GM12878 (cell line): ENCODE results near the gene VMP1. TPM values are rescaled to one million over a fixed set of nuclear protein-coding genes. Genes with fewer than 3 reads are reported as not detected.

ENCODE experiments used
- BCLAF1 ChIP-seq: fragments of 450-650 bp; IDR thresholded peaks from 2 replicates; pipeline ENCODE4 v1.6.1; 2017; ENCODE audit warnings: antibody characterized with exemption, mild to moderate bottlenecking, moderate library complexity
- BHLHE40 ChIP-seq, 2 experiments: fragments of 450-650 bp in 1 of 2; IDR thresholded peaks; 2 replicates each; pipeline ENCODE4 v1.6.1; 2011 to 2017; ENCODE audit warnings: low read depth in 2 of 2, borderline replicate concordance in 1 of 2, improper control_type of control experiment in 1 of 2, low read length in 1 of 2, mild to moderate bottlenecking in 1 of 2
- CHD1 ChIP-seq: IDR thresholded peaks from 2 replicates; pipeline ENCODE4 v1.6.1; 2012; ENCODE audit warnings: low read depth, low read length, improper control_type of control experiment
- DPF2 ChIP-seq: fragments of 450-650 bp; IDR thresholded peaks from 2 replicates; pipeline ENCODE4 v1.6.1; 2017; ENCODE audit warnings: mild to moderate bottlenecking
- ETV6 ChIP-seq, 2 experiments: fragments of 450-650 bp in 1 of 2; IDR thresholded peaks in 1 of 2; conservative IDR thresholded peaks in 1 of 2; 2 replicates each; pipeline ENCODE4 v1.6.1; 2014; ENCODE audit warnings: antibody characterized with exemption in 1 of 2, borderline replicate concordance in 1 of 2, low read depth in 1 of 2, mild to moderate bottlenecking in 1 of 2, moderate library complexity in 1 of 2
- FOXK2 ChIP-seq: fragments of 450-650 bp; IDR thresholded peaks from 2 replicates; pipeline ENCODE4 v1.6.1; 2017; ENCODE audit warnings: mild to moderate bottlenecking, moderate library complexity
- FOXM1 ChIP-seq: IDR thresholded peaks from 2 replicates; pipeline ENCODE4 v1.6.1; 2012; ENCODE audit warnings: low read depth, mild to moderate bottlenecking, inconsistent platforms, low read length, moderate library complexity
- HDGF ChIP-seq: fragments of 450-650 bp; IDR thresholded peaks from 2 replicates; pipeline ENCODE4 v1.6.1; 2016; ENCODE audit warnings: antibody characterized with exemption
- IKZF2 ChIP-seq, 2 experiments: fragments of 450-650 bp; IDR thresholded peaks; 2 replicates each; pipeline ENCODE4 v1.6.1; 2017; ENCODE audit warnings: mild to moderate bottlenecking in 2 of 2, moderate library complexity in 2 of 2
- LARP7 ChIP-seq: fragments of 450-650 bp; IDR thresholded peaks from 2 replicates; pipeline ENCODE4 v1.6.1; 2017; ENCODE audit warnings: mild to moderate bottlenecking
- NFIC ChIP-seq: IDR thresholded peaks from 2 replicates; pipeline ENCODE4 v1.6.1; 2012; ENCODE audit warnings: low read depth, mild to moderate bottlenecking, inconsistent platforms, low read length, moderate library complexity
- NR2F1 ChIP-seq: fragments of 450-650 bp; conservative IDR thresholded peaks from 2 replicates; pipeline ENCODE4 v1.6.1; 2017; ENCODE audit warnings: mild to moderate bottlenecking
- RB1 ChIP-seq: fragments of 450-650 bp; formaldehyde crosslinking; IDR thresholded peaks from 2 replicates; pipeline ENCODE4 v1.6.1; 2017; ENCODE audit warnings: mild to moderate bottlenecking, borderline replicate concordance
- RELB ChIP-seq: fragments of 450-650 bp; IDR thresholded peaks from 2 replicates; pipeline ENCODE4 v1.6.1; 2017; ENCODE audit warnings: low read depth, mild to moderate bottlenecking, moderate library complexity
- SMAD5 ChIP-seq: IDR thresholded peaks from 2 replicates; pipeline ENCODE4 v1.6.1; 2016; ENCODE audit warnings: antibody characterized with exemption, low read depth
- USF1 ChIP-seq: IDR thresholded peaks from 2 replicates; pipeline ENCODE4 v1.6.1; 2011; ENCODE audit warnings: borderline replicate concordance, low read depth, mild to moderate bottlenecking, moderate library complexity, mixed read lengths, low read length; ENCODE audit not compliant: insufficient read depth; ENCODE audit errors: extremely low read length
- ZNF217 ChIP-seq: fragments of 450-650 bp; IDR thresholded peaks from 2 replicates; pipeline ENCODE4 v1.6.1; 2017; ENCODE audit warnings: antibody characterized with exemption, mild to moderate bottlenecking
- ZNF274 ChIP-seq: IDR thresholded peaks from one replicate; pipeline ENCODE4 v1.8.0; 2011; ENCODE audit not compliant: insufficient read length, insufficient read depth
- polyA plus RNA-seq, 11 experiments: library from polyadenylated mRNA; depleted of rRNA in 4 of 11; unstranded in 6 of 11; stranded (reverse) in 5 of 11; fragments of >200 nt; fragmentation: Nextera tagmentation in 4 of 11; fragmentation: Illumina TruSeq in 1 of 11; extraction: Ambion mirVana in 4 of 11; extraction: Trizol in 1 of 11; gene quantifications; 1 replicate in 1 of 11; 2 replicates in 10 of 11; pipeline versions ENCODE4 v1.2.1 to v1.2.3, GENCODE V29; 2011 to 2016; ENCODE audit warnings: inconsistent platforms in 2 of 11, missing spikeins in 2 of 11, low read depth in 1 of 11
- total RNA-seq, 4 experiments: library from RNA; depleted of rRNA in 3 of 4; stranded (reverse); fragments of >200 nt in 3 of 4; fragmentation: Illumina TruSeq in 1 of 4; extraction: Trizol in 1 of 4; gene quantifications; 2 replicates each; pipeline versions ENCODE4 v1.2.1 to v1.2.3, GENCODE V29; 2013 to 2021
- TF ChIP-seq, protein P1 (sequence below): fragments of 450-650 bp; IDR thresholded peaks from 2 replicates; pipeline ENCODE4 v1.6.1; 2018; ENCODE audit warnings: borderline replicate concordance, mild to moderate bottlenecking; ENCODE audit not compliant: partially characterized antibody
- TF ChIP-seq, protein P2 (sequence below): IDR thresholded peaks from 2 replicates; pipeline ENCODE4 v1.6.1; 2012; ENCODE audit warnings: low read length, inconsistent platforms

VMP1 gene
- total and polyA plus RNA-seq, 10 of the 15 experiments (the other 5 are each of a cell fraction or from before 2014, with no cell fraction given): 88.4 to 199 (median 132) TPM

DNA sequence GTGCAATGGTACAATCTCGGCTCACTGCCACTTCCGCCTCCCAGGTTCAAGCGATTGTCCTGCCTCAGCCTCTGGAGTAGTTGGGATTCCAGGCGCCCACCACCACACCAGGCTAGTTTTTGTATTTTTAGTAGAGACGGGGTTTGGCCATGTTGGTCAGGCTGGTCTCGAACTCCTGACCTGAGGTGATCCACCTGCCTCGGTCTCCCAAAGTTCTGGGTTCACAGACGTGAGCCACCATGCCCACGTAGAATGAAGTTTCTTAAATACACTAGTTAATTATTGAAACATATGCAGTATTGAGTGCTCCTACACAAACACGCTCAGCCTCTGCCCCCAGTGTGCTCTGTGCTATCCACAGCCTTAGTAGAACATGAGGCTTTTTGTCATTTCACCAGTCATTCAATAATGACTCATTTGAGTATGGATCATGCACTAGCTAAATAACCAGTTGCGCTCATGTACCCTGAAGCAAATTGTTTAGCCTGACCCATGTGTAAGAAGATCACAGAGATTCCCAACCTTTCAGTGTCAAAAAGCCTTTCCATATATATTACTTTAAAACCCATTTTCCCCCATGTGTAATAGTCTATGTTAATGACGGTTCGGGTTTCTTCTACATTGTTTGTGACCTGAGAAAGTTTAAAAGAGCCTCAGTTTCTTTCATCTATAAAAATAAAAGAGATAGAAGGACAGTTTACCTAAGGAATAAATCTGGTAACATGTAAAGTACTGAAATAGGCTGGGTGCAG is 135.6 kb downstream of the VMP1 start (continued):
- TF ChIP-seq BCLAF1 (no peak; the same call in 1 of the 2 replicates), IKZF2 (IDR thresholded peaks at IDR 0.05) (peak; percentile 48 to 59; a peak in 2 of 4 replicates), NFIC (no peak), BHLHE40 (IDR thresholded peaks at IDR 0.05; ENCODE audit: borderline replicate concordance in 1 of 2, low read depth in 2 of 2, low read length in 1 of 2) (no peak), FOXM1 (peak; percentile 75; the same call in 1 of the 2 replicates), HDGF (no peak), RELB (no peak), DPF2 (0 out of 2 replicates have a peak, but pooled peaks have one; percentile 11), LARP7 (peak; percentile 61; the same call in 1 of the 2 replicates), USF1 (no peak), SMAD5 (peak; percentile 47), NR2F1 (peak; percentile 31; the same call in 1 of the 2 replicates), ZNF217 (peak; percentile 17; the same call in 1 of the 2 replicates), FOXK2 (no peak), ZNF274 (no peak), RB1 (peak; percentile 22; the same call in 1 of the 2 replicates), CHD1 (no peak), ETV6 (conservative IDR thresholded peaks at IDR 0.05 in 1 of 2, IDR thresholded peaks at IDR 0.05 in 1 of 2; ENCODE audit: borderline replicate concordance in 1 of 2, low read depth in 1 of 2) (peak; percentile 11 to 94; a peak in 1 of 4 replicates)
- TF ChIP-seq, protein P1, sequence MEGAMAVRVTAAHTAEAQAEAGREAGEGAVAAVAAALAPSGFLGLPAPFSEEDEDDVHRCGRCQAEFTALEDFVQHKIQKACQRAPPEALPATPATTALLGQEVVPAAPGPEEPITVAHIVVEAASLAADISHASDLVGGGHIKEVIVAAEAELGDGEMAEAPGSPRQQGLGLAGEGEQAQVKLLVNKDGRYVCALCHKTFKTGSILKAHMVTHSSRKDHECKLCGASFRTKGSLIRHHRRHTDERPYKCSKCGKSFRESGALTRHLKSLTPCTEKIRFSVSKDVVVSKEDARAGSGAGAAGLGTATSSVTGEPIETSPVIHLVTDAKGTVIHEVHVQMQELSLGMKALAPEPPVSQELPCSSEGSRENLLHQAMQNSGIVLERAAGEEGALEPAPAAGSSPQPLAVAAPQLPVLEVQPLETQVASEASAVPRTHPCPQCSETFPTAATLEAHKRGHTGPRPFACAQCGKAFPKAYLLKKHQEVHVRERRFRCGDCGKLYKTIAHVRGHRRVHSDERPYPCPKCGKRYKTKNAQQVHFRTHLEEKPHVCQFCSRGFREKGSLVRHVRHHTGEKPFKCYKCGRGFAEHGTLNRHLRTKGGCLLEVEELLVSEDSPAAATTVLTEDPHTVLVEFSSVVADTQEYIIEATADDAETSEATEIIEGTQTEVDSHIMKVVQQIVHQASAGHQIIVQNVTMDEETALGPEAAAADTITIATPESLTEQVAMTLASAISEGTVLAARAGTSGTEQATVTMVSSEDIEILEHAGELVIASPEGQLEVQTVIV: peak; percentile 28
- TF ChIP-seq, protein P2, sequence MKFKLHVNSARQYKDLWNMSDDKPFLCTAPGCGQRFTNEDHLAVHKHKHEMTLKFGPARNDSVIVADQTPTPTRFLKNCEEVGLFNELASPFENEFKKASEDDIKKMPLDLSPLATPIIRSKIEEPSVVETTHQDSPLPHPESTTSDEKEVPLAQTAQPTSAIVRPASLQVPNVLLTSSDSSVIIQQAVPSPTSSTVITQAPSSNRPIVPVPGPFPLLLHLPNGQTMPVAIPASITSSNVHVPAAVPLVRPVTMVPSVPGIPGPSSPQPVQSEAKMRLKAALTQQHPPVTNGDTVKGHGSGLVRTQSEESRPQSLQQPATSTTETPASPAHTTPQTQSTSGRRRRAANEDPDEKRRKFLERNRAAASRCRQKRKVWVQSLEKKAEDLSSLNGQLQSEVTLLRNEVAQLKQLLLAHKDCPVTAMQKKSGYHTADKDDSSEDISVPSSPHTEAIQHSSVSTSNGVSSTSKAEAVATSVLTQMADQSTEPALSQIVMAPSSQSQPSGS: 0 out of 2 replicates have a peak, but pooled peaks have one; percentile 11
